Ovary (tissue), 3 donors: Measurements from ENCODE around the gene FGF8.

Experiments
- EP300 ChIP-seq: sonication (generic); formaldehyde crosslinking; IDR thresholded peaks from one replicate; pipeline ENCODE4 v1.6.1; 2017; ENCODE audit warnings: antibody characterized with exemption
- POLR2A ChIP-seq: fragments of 450-650 bp; IDR thresholded peaks from one replicate; pipeline ENCODE4 v1.6.1; 2017; ENCODE audit warnings: antibody characterized with exemption, mild to moderate bottlenecking, moderate library complexity
- TF ChIP-seq, protein P1 (sequence below), 3 donors: fragments of 450-650 bp in 2 of 3; fragments of 200-600 bp in 1 of 3; IDR thresholded peaks; one replicate each; pipeline versions ENCODE4 v1.5.1 to v1.8.0; 2016 to 2022; ENCODE audit warnings: antibody characterized with exemption in 3 of 3, mild to moderate bottlenecking in 1 of 3
- donor health status: DM: no; HTN: no; CAD: no.

GRCh38 chr10:101759309-101760247 lies 16.3 kb downstream of the FGF8 start:
- TF ChIP-seq, protein P1, sequence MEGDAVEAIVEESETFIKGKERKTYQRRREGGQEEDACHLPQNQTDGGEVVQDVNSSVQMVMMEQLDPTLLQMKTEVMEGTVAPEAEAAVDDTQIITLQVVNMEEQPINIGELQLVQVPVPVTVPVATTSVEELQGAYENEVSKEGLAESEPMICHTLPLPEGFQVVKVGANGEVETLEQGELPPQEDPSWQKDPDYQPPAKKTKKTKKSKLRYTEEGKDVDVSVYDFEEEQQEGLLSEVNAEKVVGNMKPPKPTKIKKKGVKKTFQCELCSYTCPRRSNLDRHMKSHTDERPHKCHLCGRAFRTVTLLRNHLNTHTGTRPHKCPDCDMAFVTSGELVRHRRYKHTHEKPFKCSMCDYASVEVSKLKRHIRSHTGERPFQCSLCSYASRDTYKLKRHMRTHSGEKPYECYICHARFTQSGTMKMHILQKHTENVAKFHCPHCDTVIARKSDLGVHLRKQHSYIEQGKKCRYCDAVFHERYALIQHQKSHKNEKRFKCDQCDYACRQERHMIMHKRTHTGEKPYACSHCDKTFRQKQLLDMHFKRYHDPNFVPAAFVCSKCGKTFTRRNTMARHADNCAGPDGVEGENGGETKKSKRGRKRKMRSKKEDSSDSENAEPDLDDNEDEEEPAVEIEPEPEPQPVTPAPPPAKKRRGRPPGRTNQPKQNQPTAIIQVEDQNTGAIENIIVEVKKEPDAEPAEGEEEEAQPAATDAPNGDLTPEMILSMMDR (IDR thresholded peaks at IDR 0.05), result no peak
- TF ChIP-seq POLR2A (no peak), EP300 (no peak)
